Measurements from ENCODE around the gene TCOF1.

TCOF1 gene

GRCh38 chr5:150376799-150377771 lies 19.6 kb downstream of the TCOF1 start:
- no peaks in the 10 kb centered on the region for H3K9me3 ChIP-seq (ENCODE audit: control insufficient read depth in 1 of 2, low read length in 2 of 2)
- no peak overlapping the region for H3K4me3 ChIP-seq (ENCODE audit: low read depth in 1 of 2, low read length in 2 of 2)
- H3K36me3 ChIP-seq (ENCODE audit: control insufficient read depth in 1 of 2, insufficient read depth in 2 of 2, low read length in 2 of 2), result peaks cover 83 to 90% of the 10 kb centered on the region in 2 donors
- H3K27ac ChIP-seq (ENCODE audit: low read length), result peak overlapping the region; percentile 60
- no peaks in the 10 kb centered on the region for H3K4me1 ChIP-seq (ENCODE audit: control insufficient read depth in 1 of 2, insufficient read depth in 2 of 2, low read length in 2 of 2)
- H3K27me3 ChIP-seq (ENCODE audit: low read depth, low read length), result no peaks in the 10 kb centered on the region

- H3K27me3 ChIP-seq (ENCODE audit: low read depth, low read length), result no peaks in the 10 kb centered on the region
- H3K36me3 ChIP-seq (ENCODE audit: control insufficient read depth in 1 of 2, insufficient read depth in 2 of 2, low read length in 2 of 2), result peaks cover 85 to 88% of the 10 kb centered on the region in 2 donors
- H3K4me3 ChIP-seq (ENCODE audit: low read depth in 1 of 2, low read length in 2 of 2), result no peak overlapping the region
- no peaks in the 10 kb centered on the region for H3K4me1 ChIP-seq (ENCODE audit: control insufficient read depth in 1 of 2, insufficient read depth in 2 of 2, low read length in 2 of 2)
- H3K9me3 ChIP-seq (ENCODE audit: control insufficient read depth in 1 of 2, low read length in 2 of 2), result no peaks in the 10 kb centered on the region
- peak overlapping the region; percentile 60 for H3K27ac ChIP-seq (ENCODE audit: low read length)
Observed at GRCh38 chr5:150377964-150378694, 20.6 kb downstream of the TCOF1 start.

DNA sequence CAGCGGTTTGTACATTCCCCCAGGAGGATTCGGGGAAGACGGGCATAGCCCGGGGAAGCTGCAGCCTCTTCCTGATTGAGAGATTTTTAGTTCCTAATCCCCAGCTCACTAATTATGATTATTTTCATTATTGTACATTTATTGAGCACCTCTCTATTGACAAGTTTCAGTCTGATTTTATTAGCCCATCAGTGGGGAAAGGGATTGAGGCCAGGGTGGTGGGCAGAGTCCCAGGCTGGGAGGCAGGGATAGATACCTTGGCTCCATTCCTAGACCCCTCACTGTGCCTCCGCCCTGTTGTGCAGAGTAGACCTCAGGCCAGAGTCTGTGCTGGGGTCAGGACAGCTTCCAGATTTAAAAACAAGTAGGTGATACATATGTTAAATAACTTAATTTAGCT lies 27.2 kb downstream of the TCOF1 start:
- Histone ChIP-seq H3K4me3 (ENCODE audit: low read depth in 1 of 2, low read length in 2 of 2) (no peak overlapping the region), H3K27ac (ENCODE audit: low read length) (no peak overlapping the region), H3K9me3 (ENCODE audit: control insufficient read depth in 1 of 2, low read length in 2 of 2) (no peaks in the 10 kb centered on the region), H3K27me3 (ENCODE audit: low read depth, low read length) (no peaks in the 10 kb centered on the region), H3K36me3 (ENCODE audit: control insufficient read depth in 1 of 2, insufficient read depth in 2 of 2, low read length in 2 of 2) (peaks cover 65 to 89% of the 10 kb centered on the region in 2 donors), H3K4me1 (ENCODE audit: control insufficient read depth in 1 of 2, insufficient read depth in 2 of 2, low read length in 2 of 2) (no peaks in the 10 kb centered on the region)

DNA sequence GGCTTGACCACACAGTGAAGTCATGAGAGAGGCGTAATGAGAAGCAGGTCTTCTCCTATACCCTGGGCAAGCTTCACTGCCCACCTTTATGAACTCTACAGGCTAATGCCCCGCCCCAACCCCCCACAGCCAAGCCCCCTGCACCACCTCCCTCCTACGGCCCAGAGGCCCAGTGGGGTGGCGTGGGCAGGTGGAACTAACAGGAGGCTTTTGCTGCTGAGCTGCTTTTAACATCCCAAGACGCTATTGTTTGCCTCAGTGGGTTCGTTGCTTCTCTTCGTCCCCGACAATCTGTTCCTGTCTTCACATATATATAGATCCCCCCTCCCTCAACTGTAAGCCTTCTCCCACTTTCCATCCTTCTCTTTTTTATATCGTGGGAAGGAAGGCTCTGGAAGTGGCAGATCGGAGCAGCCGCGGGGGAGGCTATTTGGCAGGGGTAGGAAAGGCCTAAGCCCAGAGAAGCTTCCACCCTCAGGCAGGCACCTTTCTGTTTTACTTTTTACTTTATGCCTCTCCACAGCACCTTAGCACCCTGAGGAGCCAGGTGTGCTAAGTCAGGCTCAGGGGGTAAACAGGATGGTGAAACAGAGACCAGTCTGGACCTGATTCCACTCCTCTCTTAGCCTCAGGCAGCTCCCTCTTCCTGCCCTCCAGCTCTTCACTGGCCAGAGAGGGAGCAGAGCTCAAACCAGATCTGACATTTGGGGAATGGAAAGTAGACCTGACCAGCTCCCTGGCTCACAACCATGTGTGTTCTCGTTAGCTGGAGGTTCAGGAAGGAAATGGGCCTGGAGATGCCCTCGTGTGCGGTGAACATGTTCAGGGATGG lies 28.7 kb downstream of the TCOF1 start:
- Histone ChIP-seq H3K36me3 (ENCODE audit: control insufficient read depth in 1 of 2, insufficient read depth in 2 of 2, low read length in 2 of 2) (peaks cover 53 to 91% of the 10 kb centered on the region in 2 donors), H3K27ac (ENCODE audit: low read length) (no peak overlapping the region), H3K4me3 (ENCODE audit: low read depth in 1 of 2, low read length in 2 of 2) (no peak overlapping the region), H3K27me3 (ENCODE audit: low read depth, low read length) (no peaks in the 10 kb centered on the region), H3K9me3 (ENCODE audit: control insufficient read depth in 1 of 2, low read length in 2 of 2) (no peaks in the 10 kb centered on the region), H3K4me1 (ENCODE audit: control insufficient read depth in 1 of 2, insufficient read depth in 2 of 2, low read length in 2 of 2) (no peaks in the 10 kb centered on the region)

DNA sequence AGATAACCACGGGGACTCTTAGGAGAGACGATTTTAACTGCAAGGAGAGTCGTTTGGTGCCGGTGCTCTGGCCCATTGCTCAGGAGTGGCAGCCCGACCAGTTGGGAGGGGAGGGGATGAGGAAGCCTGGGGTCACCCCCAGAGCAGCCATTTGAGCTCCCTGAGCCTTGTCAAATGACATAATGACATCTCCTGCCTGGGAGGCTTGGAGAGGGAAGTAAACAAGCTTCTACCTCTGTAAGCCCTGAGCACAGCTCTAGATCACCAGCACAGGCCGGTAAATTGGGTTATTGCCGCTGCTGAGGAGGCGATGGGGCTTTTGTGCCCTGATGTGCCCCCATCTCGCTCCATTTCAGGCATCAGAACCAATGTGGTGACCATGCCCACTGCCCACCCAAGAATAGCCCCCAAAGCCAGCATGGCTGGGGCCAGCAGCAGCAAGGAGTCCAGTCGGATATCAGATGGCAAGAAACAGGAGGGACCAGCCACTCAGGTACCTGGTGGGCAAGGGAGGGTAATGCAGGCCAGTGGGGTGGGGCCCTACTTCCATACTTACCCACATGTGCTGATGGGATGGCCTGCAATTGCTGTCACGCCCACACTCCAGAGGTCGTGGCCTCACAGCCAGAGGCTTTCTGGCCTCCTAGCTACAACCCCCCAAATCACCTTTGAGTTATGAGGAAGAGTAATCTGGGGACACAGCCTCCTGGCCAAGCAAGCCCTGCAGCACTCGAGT lies 32.2 kb downstream of the TCOF1 start:
- peaks cover 51 to 92% of the 10 kb centered on the region in 2 donors for H3K36me3 ChIP-seq (ENCODE audit: control insufficient read depth in 1 of 2, insufficient read depth in 2 of 2, low read length in 2 of 2)
- no peaks in the 10 kb centered on the region for H3K9me3 ChIP-seq (ENCODE audit: control insufficient read depth in 1 of 2, low read length in 2 of 2)
- no peak overlapping the region for H3K27ac ChIP-seq (ENCODE audit: low read length)
- H3K27me3 ChIP-seq (ENCODE audit: low read depth, low read length), result no peaks in the 10 kb centered on the region
- no peaks in the 10 kb centered on the region for H3K4me1 ChIP-seq (ENCODE audit: control insufficient read depth in 1 of 2, insufficient read depth in 2 of 2, low read length in 2 of 2)
- H3K4me3 ChIP-seq (ENCODE audit: low read depth in 1 of 2, low read length in 2 of 2), result no peak overlapping the region

GRCh38 chr5:150391064-150391834 lies 33.8 kb downstream of the TCOF1 start:
- no peaks in the 10 kb centered on the region for H3K9me3 ChIP-seq (ENCODE audit: control insufficient read depth in 1 of 2, low read length in 2 of 2)
- H3K4me3 ChIP-seq (ENCODE audit: low read depth in 1 of 2, low read length in 2 of 2), result no peak overlapping the region
- H3K36me3 ChIP-seq (ENCODE audit: control insufficient read depth in 1 of 2, insufficient read depth in 2 of 2, low read length in 2 of 2), result peaks cover 46 to 95% of the 10 kb centered on the region in 2 donors
- no peaks in the 10 kb centered on the region for H3K4me1 ChIP-seq (ENCODE audit: control insufficient read depth in 1 of 2, insufficient read depth in 2 of 2, low read length in 2 of 2)
- H3K27ac ChIP-seq (ENCODE audit: low read length), result no peak overlapping the region
- no peaks in the 10 kb centered on the region for H3K27me3 ChIP-seq (ENCODE audit: low read depth, low read length)

DNA sequence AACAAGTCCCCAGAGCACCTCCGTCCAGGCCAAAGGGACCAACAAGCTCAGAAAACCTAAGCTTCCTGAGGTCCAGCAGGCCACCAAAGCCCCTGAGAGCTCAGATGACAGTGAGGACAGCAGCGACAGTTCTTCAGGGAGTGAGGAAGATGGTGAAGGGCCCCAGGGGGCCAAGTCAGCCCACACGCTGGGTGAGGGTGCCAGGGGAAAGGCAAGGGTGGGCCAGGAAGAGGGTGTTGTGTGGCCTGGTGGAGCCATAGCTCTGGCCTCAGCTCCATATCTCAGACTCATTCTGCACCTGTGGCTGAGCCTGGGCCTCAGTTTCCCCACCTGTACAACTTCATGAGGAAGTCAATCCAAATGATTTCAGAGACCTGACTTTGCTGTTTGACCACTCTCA lies 34.5 kb downstream of the TCOF1 start:
- H3K9me3 ChIP-seq (ENCODE audit: control insufficient read depth in 1 of 2, low read length in 2 of 2), result no peaks in the 10 kb centered on the region
- H3K27me3 ChIP-seq (ENCODE audit: low read depth, low read length), result no peaks in the 10 kb centered on the region
- H3K4me1 ChIP-seq (ENCODE audit: control insufficient read depth in 1 of 2, insufficient read depth in 2 of 2, low read length in 2 of 2), result no peaks in the 10 kb centered on the region
- no peak overlapping the region for H3K4me3 ChIP-seq (ENCODE audit: low read depth in 1 of 2, low read length in 2 of 2)
- H3K27ac ChIP-seq (ENCODE audit: low read length), result no peak overlapping the region
- peaks cover 38 to 95% of the 10 kb centered on the region in 2 donors for H3K36me3 ChIP-seq (ENCODE audit: control insufficient read depth in 1 of 2, insufficient read depth in 2 of 2, low read length in 2 of 2)

DNA sequence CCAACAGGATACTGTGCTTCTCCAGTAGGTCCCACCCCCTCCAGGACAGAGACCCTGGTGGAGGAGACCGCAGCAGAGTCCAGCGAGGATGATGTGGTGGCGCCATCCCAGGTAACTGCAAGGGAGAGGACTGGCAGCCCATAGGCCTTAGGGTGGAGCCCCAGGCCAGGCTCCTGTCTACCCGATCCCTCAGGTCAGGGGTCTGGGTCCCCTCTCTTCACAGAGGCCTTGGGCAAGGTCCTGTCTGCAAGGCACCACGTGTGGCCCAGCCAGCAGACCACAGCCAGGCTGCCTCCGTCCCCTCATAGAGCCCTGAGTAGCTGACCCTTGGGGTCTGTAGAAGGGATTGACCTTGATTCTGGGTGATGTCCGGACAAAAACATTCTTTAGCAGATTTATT lies 35.2 kb downstream of the TCOF1 start:
- Histone ChIP-seq H3K4me3 (ENCODE audit: low read depth in 1 of 2, low read length in 2 of 2) (no peak overlapping the region), H3K27ac (ENCODE audit: low read length) (no peak overlapping the region), H3K9me3 (ENCODE audit: control insufficient read depth in 1 of 2, low read length in 2 of 2) (no peaks in the 10 kb centered on the region), H3K4me1 (ENCODE audit: control insufficient read depth in 1 of 2, insufficient read depth in 2 of 2, low read length in 2 of 2) (no peaks in the 10 kb centered on the region), H3K36me3 (ENCODE audit: control insufficient read depth in 1 of 2, insufficient read depth in 2 of 2, low read length in 2 of 2) (peaks cover 36 to 89% of the 10 kb centered on the region in 2 donors), H3K27me3 (ENCODE audit: low read depth, low read length) (no peaks in the 10 kb centered on the region)

GRCh38 chr5:150393096-150393645 lies 35.7 kb downstream of the TCOF1 start:
- H3K27ac ChIP-seq (ENCODE audit: low read length), result no peak overlapping the region
- no peaks in the 10 kb centered on the region for H3K9me3 ChIP-seq (ENCODE audit: control insufficient read depth in 1 of 2, low read length in 2 of 2)
- H3K36me3 ChIP-seq (ENCODE audit: control insufficient read depth in 1 of 2, insufficient read depth in 2 of 2, low read length in 2 of 2), result peaks cover 31 to 86% of the 10 kb centered on the region in 2 donors
- no peak overlapping the region for H3K4me3 ChIP-seq (ENCODE audit: low read depth in 1 of 2, low read length in 2 of 2)
- H3K4me1 ChIP-seq (ENCODE audit: control insufficient read depth in 1 of 2, insufficient read depth in 2 of 2, low read length in 2 of 2), result no peaks in the 10 kb centered on the region
- H3K27me3 ChIP-seq (ENCODE audit: low read depth, low read length), result no peaks in the 10 kb centered on the region

DNA sequence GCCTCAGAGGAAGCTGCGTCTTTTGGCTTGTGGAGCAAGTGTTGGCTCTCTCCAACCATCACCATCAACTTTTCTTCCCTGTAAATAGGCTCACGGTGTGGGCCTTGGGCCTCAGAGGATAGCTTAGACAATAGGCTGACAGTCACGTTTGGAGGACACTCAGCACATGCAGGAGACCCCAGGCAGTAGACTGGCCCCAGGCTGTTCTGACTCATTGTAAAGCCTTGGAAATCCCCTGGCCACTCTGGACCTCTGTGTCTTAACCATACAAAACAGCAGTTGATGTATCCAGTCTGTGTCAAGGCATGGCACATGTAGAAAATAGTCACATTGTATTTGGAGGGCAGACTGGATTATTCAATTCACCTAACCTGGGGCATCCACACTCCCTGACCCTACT lies 36.6 kb downstream of the TCOF1 start:
- Histone ChIP-seq H3K36me3 (ENCODE audit: control insufficient read depth in 1 of 2, insufficient read depth in 2 of 2, low read length in 2 of 2) (peaks cover 33 to 88% of the 10 kb centered on the region in 2 donors), H3K4me1 (ENCODE audit: control insufficient read depth in 1 of 2, insufficient read depth in 2 of 2, low read length in 2 of 2) (no peaks in the 10 kb centered on the region), H3K27me3 (ENCODE audit: low read depth, low read length) (no peaks in the 10 kb centered on the region), H3K4me3 (ENCODE audit: low read depth in 1 of 2, low read length in 2 of 2) (no peak overlapping the region), H3K9me3 (ENCODE audit: control insufficient read depth in 1 of 2, low read length in 2 of 2) (no peaks in the 10 kb centered on the region), H3K27ac (ENCODE audit: low read length) (no peak overlapping the region)
